Measurements from ENCODE around the gene STRA8. TPM values are rescaled to one million over a fixed set of nuclear protein-coding genes. Genes with fewer than 3 reads are reported as not detected.

The STRA8 gene
- total and polyA plus RNA-seq, 2 of the 13 experiments (the other 11 are each of a cell fraction or from before 2014, with no cell fraction given) = not detected

GRCh38 chr7:135234727-135235126 lies 1.1 kb downstream of the STRA8 start (continued):
- TF ChIP-seq, protein P1, sequence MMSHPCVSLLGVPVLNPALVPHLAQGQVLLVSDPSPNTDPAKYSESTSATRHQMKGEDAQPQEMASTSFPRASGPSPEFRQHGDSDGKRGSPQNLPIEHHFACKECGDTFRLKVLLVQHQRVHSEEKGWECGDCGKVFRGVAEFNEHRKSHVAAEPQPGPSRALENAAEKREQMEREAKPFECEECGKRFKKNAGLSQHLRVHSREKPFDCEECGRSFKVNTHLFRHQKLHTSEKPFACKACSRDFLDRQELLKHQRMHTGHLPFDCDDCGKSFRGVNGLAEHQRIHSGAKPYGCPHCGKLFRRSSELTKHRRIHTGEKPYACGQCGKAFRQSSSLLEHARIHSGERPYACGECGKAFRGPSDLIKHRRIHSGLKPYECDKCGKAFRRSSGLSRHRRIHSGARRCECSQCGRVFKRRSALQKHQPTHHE (CRISPR knock-in tag; IDR thresholded peaks at IDR 0.05; ENCODE audit: borderline replicate concordance) = no peak
- no peak for TF ChIP-seq ZNF333 (CRISPR knock-in tag; IDR thresholded peaks at IDR 0.05; ENCODE audit: borderline replicate concordance)
- no peak for TF ChIP-seq ZNF546 (CRISPR knock-in tag; conservative IDR thresholded peaks at IDR 0.05)
- TF ChIP-seq RAD21 (CRISPR knock-in tag; IDR thresholded peaks at IDR 0.05) = no peak
- peak; percentile 99 for TF ChIP-seq ZNF770 (CRISPR knock-in tag; IDR thresholded peaks at IDR 0.05)
- TF ChIP-seq ZNF124 (CRISPR knock-in tag; IDR thresholded peaks at IDR 0.05) = no peak
- no peak for TF ChIP-seq ZNF557 (CRISPR knock-in tag; IDR thresholded peaks at IDR 0.05)
- TF ChIP-seq SRSF9 (IDR thresholded peaks at IDR 0.05; ENCODE audit: borderline replicate concordance, insufficient read depth, low read depth, low read length, poor library complexity, severe bottlenecking) = no peak
- TF ChIP-seq GABPB1 (CRISPR knock-in tag; IDR thresholded peaks at IDR 0.05) = no peak
- no peak for TF ChIP-seq POLR2A (IDR thresholded peaks at IDR 0.05; ENCODE audit: insufficient read depth in 1 of 2, low read depth in 2 of 2, low read length in 2 of 2)
- no peak for TF ChIP-seq SMAD3 (CRISPR knock-in tag; IDR thresholded peaks at IDR 0.05)
- TF ChIP-seq NRL (CRISPR knock-in tag; IDR thresholded peaks at IDR 0.05; ENCODE audit: borderline replicate concordance) = no peak
- TF ChIP-seq HDAC6 (IDR thresholded peaks at IDR 0.05; ENCODE audit: low read depth, low read length) = no peak
- TF ChIP-seq SIN3B (IDR thresholded peaks at IDR 0.05; ENCODE audit: low read length) = no peak
- TF ChIP-seq, protein P2, sequence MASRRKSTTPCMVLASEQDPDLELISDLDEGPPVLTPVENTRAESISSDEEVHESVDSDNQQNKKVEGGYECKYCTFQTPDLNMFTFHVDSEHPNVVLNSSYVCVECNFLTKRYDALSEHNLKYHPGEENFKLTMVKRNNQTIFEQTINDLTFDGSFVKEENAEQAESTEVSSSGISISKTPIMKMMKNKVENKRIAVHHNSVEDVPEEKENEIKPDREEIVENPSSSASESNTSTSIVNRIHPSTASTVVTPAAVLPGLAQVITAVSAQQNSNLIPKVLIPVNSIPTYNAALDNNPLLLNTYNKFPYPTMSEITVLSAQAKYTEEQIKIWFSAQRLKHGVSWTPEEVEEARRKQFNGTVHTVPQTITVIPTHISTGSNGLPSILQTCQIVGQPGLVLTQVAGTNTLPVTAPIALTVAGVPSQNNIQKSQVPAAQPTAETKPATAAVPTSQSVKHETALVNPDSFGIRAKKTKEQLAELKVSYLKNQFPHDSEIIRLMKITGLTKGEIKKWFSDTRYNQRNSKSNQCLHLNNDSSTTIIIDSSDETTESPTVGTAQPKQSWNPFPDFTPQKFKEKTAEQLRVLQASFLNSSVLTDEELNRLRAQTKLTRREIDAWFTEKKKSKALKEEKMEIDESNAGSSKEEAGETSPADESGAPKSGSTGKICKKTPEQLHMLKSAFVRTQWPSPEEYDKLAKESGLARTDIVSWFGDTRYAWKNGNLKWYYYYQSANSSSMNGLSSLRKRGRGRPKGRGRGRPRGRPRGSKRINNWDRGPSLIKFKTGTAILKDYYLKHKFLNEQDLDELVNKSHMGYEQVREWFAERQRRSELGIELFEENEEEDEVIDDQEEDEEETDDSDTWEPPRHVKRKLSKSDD (CRISPR knock-in tag; IDR thresholded peaks at IDR 0.05; ENCODE audit: low read depth) = no peak
- no peak for TF ChIP-seq ZNF614 (CRISPR knock-in tag; IDR thresholded peaks at IDR 0.05; ENCODE audit: borderline replicate concordance)
- no peak for TF ChIP-seq ZFP90 (CRISPR knock-in tag; IDR thresholded peaks at IDR 0.05; ENCODE audit: borderline replicate concordance)
- no peak for TF ChIP-seq HNRNPUL1 (IDR thresholded peaks at IDR 0.05; ENCODE audit: low read depth, low read length)
- no peak for TF ChIP-seq ZNF543 (CRISPR knock-in tag; IDR thresholded peaks at IDR 0.05)
- no peak for TF ChIP-seq LCORL (IDR thresholded peaks at IDR 0.05)
- peak; percentile 61; the same call in 1 of the 2 replicates for TF ChIP-seq LCORL (CRISPR knock-in tag; IDR thresholded peaks at IDR 0.05)
- TF ChIP-seq, protein P3, sequence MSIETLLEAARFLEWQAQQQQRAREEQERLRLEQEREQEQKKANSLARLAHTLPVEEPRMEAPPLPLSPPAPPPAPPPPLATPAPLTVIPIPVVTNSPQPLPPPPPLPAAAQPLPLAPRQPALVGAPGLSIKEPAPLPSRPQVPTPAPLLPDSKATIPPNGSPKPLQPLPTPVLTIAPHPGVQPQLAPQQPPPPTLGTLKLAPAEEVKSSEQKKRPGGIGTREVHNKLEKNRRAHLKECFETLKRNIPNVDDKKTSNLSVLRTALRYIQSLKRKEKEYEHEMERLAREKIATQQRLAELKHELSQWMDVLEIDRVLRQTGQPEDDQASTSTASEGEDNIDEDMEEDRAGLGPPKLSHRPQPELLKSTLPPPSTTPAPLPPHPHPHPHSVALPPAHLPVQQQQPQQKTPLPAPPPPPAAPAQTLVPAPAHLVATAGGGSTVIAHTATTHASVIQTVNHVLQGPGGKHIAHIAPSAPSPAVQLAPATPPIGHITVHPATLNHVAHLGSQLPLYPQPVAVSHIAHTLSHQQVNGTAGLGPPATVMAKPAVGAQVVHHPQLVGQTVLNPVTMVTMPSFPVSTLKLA (IDR thresholded peaks at IDR 0.05) = no peak
- no peak for TF ChIP-seq ZNF232 (CRISPR knock-in tag; IDR thresholded peaks at IDR 0.05; ENCODE audit: borderline replicate concordance)
- TF ChIP-seq ZNF556 (CRISPR knock-in tag; IDR thresholded peaks at IDR 0.05; ENCODE audit: borderline replicate concordance) = no peak
- TF ChIP-seq ESRRA (CRISPR knock-in tag; IDR thresholded peaks at IDR 0.05; ENCODE audit: low read depth) = no peak
- peak; percentile 65 for TF ChIP-seq ZMYM4 (CRISPR knock-in tag; IDR thresholded peaks at IDR 0.05)
